HG03135 (cell line): ENCODE measurements around the gene OR6B1.

Experiments used
- ATAC-seq: cut with Tn5 transposase; IDR thresholded peaks from one replicate; pipeline ENCODE4 v1.9.1; 2021; ENCODE audit warnings: mild to moderate bottlenecking, moderate library complexity; ENCODE audit not compliant: unreplicated experiment

The OR6B1 gene

GRCh38 chr7:144000020-144000419 lies at the start of gene OR6B1:
Gene OR6B1 (plus strand): TSS chr7:144000320. CDS start chr7:144003997, 3,677 bp downstream.
- no peak for ATAC-seq

GRCh38 chr7:143953421-143953820 lies 46.7 kb upstream of the OR6B1 start:
- ATAC-seq = no peak

GRCh38 chr7:143954135-143954534 lies 46.0 kb upstream of the OR6B1 start:
- ATAC-seq = no peak

- no peak for ATAC-seq
Observed at GRCh38 chr7:143954544-143954943, 45.6 kb upstream of the OR6B1 start, which contains the start of gene OR2F1. Gene OR2F1 (plus strand): TSS chr7:143954844. CDS start chr7:143959971, 5,127 bp downstream.

GRCh38 chr7:143958781-143959180 lies 41.3 kb upstream of the OR6B1 start:
- ATAC-seq = no peak

GRCh38 chr7:143960813-143961610 lies 39.1 kb upstream of the OR6B1 start:
- no peak for ATAC-seq

- ATAC-seq = no peak
Observed at GRCh38 chr7:143965280-143965679, 34.8 kb upstream of the OR6B1 start.

GRCh38 chr7:143967398-143967797 lies 32.7 kb upstream of the OR6B1 start:
- no peak for ATAC-seq

- ATAC-seq = no peak
Observed at GRCh38 chr7:143973870-143974416, 26.2 kb upstream of the OR6B1 start.

- ATAC-seq = no peak
Observed at GRCh38 chr7:143974459-143974858, 25.7 kb upstream of the OR6B1 start.

GRCh38 chr7:143975617-143976016 lies 24.5 kb upstream of the OR6B1 start:
- ATAC-seq = no peak

- no peak for ATAC-seq
Observed at GRCh38 chr7:143978585-143978984, 21.5 kb upstream of the OR6B1 start.

GRCh38 chr7:143979359-143979758 lies 20.8 kb upstream of the OR6B1 start:
- ATAC-seq = no peak

- no peak for ATAC-seq
Observed at GRCh38 chr7:143979998-143980397, 20.1 kb upstream of the OR6B1 start.

- ATAC-seq = no peak
Observed at GRCh38 chr7:143980746-143981510, 19.2 kb upstream of the OR6B1 start.

GRCh38 chr7:143983960-143984359 lies 16.2 kb upstream of the OR6B1 start:
- no peak for ATAC-seq

GRCh38 chr7:143987513-143987912 lies 12.6 kb upstream of the OR6B1 start:
- no peak for ATAC-seq

GRCh38 chr7:143988976-143989745 lies 11.0 kb upstream of the OR6B1 start:
- no peak for ATAC-seq

- ATAC-seq = no peak
Observed at GRCh38 chr7:143992670-143993069, 7.5 kb upstream of the OR6B1 start.

GRCh38 chr7:143993924-143994323 lies 6.2 kb upstream of the OR6B1 start:
- no peak for ATAC-seq

GRCh38 chr7:144001543-144001942 lies 1.4 kb downstream of the OR6B1 start:
- ATAC-seq = no peak
